GM12801 (cell line): ENCODE measurements around the gene AIM2.

ENCODE experiments used
- CTCF ChIP-seq: IDR thresholded peaks from one replicate; pipeline ENCODE4 v1.5.1; 2011; ENCODE audit warnings: control low read depth; ENCODE audit not compliant: insufficient read length; ENCODE audit errors: extremely low read depth

Gene AIM2

GRCh38 chr1:159071970-159072582 lies 4.5 kb downstream of the AIM2 start:
- no peak for TF ChIP-seq CTCF

- TF ChIP-seq CTCF, result no peak
These were observed 7.7 kb downstream of the AIM2 start for GRCh38 chr1:159068886-159069285.

GRCh38 chr1:159067699-159068621 lies 8.6 kb downstream of the AIM2 start:
- no peak for TF ChIP-seq CTCF

GRCh38 chr1:159066108-159066507 lies 10.5 kb downstream of the AIM2 start:
- no peak for TF ChIP-seq CTCF

- no peak for TF ChIP-seq CTCF
These were observed 11.5 kb downstream of the AIM2 start for GRCh38 chr1:159065106-159065505.

- no peak for TF ChIP-seq CTCF
These were observed 17.8 kb downstream of the AIM2 start for GRCh38 chr1:159058751-159059150.

- TF ChIP-seq CTCF, result no peak
These were observed 20.4 kb downstream of the AIM2 start for GRCh38 chr1:159056069-159056698.
